ENCODE results near the gene FOXB1.

FOXB1 gene

DNA sequence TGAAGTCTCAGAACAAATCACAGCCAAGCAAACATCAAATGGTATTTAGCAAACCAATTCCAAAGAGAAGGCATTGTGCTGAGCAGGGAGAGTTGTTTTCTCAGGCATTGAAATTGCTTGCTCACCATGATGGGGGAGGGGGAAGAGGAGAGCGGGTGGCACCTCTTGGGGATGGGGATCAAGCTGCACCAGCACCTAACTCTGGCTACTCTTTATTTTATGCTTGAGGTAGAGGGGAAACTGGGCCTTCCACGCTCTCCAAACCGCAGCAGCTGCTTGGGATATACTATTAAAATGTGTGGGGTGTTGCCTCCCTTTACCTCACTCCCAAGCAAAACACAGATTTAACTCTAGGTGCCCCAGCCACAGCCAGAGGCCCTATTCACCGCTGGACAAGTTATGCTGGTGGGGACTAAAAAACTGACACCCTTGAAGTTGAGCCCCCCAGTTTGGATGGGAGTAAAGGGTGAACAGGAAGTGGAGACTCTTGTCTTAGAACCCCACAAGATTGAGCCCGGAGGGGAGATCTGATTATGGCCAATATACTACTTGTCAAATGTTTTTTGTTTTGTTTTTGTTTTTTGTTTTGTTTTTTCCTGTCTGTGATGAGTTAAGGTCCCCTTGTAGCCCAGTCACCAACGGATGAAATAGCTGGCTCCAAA lies 5.0 kb upstream of the FOXB1 start:
- DNase-seq (ENCODE audit: low read depth), result no peak

DNA sequence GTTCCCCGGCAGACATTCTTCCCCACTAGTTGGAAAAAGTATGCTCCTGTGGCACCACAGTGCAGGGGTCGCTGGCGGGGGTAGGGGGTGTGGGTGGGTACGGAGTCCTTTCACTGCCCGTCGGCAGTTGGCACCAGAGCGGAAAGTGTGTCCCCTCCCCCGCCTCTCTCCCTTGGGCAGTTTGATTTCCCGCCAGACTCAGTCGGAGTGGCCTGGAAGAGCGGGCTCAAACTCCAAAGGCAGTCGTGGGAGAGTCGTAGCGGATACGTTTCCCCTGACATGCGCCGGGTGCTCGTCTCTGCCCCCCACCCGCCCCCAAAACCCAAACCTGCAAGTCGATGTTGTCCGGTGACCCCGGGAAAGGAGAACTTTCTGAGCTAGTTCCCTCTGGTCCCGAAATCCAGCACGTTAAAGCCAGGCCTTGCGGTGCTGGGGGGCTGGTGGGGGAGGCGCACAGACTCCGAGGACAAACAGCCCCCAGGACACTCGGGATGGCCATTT lies 4.4 kb upstream of the FOXB1 start:
- no peak for DNase-seq (ENCODE audit: low read depth)

DNA sequence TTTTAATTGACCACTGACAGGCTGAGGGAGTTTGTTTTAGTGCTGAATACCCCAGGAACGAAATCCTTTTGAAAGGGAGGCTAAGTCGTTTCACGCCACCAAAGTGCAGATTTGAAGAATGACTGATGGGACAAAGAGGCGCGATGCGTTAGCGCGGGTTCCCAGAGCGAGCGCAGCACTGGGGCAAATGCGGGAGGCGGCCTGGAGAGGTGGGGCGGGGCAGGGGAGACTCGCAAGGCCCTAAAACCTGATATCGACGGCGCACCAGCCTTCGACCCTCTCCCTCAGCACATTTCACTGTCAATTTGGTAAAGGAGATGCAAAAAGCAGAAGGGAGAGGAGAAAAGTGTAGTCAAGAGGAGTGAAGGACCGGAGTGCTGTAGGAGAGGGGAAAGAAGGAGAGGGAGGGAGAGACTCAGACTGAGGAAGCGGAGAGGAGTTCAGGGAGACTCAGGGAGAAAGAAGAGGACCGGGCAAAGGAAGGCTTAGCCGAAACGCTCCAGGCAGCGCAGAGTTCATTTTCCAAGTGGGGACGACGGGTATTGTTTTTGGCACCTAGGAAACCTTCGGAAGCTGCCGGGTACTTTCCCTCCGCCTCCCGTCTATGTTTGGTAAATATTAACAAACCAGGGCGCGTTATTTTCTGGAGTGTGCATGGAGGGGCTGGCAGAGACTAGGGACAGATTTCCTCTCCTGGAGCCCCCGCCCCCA lies 3.8 kb upstream of the FOXB1 start:
- no peak for DNase-seq (ENCODE audit: low read depth)

DNA sequence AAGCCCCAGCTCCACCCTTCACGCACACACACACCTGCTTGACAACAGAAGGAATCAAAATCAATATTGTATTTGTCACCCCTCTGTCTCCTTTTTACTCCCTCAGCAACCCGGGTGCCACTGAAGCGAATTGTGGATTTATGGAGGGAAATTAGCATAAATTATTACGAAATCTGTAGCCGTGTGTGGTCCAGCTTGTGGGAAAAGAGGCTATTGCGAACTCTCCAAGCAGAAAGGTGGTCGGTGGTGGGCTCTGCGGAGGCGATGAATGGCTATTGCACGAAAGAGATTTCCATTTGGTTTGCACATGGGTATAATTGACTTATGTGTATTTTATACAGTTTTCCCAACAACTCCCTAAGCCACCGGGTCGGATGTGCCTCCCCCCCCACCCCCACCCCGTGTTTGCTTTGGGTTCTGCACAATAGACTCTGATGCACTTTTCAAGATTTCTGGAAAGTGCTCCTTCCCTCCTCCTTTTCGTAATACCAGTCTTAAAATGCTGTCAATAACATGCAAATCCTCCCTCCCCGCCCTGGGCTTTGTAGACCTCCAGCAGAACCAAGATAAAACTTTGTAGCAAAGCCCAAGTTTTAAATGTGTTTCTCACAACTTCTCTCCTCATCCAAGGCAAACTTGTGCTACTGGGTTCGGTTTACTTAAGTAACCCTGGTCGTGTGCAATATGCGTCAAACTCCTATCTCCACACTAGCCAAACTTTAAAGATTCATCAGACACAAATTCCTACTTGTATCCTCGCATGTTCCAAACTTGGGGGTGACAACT lies 3.1 kb upstream of the FOXB1 start:
- DNase-seq (ENCODE audit: low read depth), result no peak

DNA sequence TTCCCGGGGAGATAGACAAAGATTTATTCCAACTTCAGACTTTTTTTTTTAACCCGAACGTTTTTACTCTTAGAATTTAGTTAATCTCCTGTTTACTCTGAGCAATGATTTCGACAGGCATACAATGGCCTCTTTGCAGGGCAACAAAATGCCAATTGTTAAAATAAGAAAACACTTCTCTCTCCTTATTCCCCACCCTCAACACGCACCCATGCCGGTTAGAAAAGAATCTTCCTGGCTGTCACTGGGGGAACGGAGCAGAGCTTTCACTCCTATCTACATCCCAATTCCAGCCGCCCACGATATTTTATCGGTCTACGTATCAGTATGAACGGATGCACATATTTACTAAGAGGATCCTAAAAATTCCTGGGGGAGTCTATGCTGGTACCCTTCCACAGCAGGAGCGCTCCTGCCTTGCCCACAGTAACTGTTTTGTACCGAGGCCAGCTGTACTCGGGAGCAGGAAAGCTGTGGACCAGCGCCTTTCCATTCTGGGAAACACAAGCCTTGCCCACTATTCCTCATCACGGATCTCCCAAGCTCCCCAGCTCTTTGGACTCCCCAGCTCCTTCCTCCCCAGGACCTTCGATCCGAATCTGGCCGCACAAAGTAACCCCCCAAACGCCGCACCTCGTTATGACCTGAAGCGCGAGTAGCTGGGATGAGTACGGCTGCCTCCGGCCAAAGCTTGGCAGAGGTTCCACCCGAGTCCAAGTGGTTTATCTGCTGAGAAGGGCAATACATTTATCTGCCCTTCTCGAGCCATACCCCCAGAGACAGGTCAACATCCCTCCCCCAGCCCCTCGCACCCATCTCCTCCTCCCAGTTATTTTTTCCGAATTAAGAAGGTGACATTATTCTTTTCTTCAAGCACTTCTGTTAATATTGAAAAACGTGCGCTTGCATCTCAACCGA lies 2.2 kb upstream of the FOXB1 start:
- no peak for DNase-seq (ENCODE audit: low read depth)

DNA sequence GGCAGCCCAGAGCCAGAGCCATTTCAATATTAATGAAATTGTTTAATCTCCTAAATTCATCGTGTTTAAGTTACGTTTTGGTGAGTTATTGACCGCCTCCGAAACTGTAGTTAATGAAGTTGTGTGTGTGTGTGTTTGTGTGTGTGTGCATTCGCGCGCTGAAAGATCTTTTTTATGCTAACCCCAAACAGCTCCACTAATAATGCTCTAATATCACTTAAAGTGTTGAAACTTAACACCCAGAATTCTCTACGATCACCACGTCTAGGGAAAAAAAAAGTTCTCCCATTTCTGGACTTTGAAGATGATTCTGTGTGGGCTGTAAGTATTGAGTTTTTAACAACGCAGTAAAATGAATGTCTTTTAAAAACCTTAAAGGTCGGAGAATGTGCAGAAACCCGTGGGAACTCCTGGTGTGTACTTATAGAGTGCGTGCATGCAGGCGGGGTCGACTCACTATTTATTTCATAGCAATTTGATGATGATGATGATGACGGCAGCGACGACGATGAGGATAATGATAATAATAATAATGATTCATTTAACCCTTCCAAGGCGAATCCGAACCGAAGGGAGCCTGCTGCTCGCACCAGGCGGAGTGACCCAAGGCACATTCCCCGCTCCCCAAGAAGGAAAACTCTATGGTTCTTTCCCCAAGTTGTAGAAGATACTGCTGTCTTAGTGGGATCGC lies 1.4 kb upstream of the FOXB1 start:
- DNase-seq (ENCODE audit: low read depth), result peak; percentile 30

DNA sequence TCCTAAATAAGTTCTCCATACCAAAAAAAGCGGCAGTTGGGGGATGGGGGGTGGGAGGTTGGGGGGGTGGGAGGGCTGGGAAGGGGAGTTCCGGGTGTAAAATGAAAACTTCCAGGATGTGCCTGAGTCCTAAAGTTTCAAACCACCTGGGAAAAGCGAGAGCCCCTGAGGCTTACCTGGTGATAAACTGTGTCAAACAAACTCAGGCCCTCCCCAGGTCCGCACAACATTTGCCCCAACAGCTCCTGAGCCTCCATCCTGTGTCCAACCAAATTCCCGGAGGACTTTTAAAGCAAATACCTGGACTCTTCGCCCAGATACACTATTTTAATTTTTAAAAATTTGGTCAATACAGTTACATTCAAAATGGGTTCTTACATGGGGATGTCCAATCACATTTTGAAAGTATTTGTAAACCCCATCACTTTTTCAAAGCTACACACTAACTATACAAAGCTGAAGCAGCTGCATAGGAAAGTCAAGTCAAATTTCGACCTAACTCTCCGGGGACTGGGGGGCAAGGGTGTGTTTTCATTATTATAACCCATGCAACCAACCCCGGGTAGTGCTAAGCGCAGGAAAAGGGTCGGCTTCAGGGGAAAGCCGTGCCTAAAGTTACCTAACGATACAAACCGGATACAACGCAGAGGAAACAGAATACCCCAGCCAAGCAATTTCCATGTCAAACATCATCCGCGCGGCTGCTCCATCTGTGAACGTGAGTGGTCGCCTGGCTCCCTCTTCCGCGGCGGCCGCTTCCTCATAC lies 685 bp upstream of the FOXB1 start:
- no peak for DNase-seq (ENCODE audit: low read depth)

DNA sequence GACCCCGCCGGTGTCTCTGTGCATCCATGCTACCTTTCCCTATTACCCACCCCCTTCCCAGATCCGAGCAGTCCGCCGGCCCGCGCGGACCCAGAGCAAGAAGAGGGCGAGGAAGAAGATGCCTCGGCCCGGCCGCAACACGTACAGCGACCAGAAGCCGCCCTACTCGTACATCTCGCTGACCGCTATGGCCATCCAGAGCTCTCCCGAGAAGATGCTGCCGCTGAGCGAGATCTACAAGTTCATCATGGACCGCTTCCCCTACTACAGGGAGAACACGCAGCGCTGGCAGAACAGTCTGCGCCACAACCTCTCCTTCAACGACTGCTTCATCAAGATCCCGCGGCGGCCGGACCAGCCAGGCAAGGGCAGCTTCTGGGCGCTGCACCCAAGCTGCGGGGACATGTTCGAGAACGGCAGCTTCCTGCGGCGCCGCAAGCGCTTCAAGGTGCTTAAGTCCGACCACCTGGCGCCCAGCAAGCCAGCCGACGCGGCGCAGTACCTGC lies 788 bp downstream of the FOXB1 start:
- DNase-seq (ENCODE audit: low read depth), result no peak

DNA sequence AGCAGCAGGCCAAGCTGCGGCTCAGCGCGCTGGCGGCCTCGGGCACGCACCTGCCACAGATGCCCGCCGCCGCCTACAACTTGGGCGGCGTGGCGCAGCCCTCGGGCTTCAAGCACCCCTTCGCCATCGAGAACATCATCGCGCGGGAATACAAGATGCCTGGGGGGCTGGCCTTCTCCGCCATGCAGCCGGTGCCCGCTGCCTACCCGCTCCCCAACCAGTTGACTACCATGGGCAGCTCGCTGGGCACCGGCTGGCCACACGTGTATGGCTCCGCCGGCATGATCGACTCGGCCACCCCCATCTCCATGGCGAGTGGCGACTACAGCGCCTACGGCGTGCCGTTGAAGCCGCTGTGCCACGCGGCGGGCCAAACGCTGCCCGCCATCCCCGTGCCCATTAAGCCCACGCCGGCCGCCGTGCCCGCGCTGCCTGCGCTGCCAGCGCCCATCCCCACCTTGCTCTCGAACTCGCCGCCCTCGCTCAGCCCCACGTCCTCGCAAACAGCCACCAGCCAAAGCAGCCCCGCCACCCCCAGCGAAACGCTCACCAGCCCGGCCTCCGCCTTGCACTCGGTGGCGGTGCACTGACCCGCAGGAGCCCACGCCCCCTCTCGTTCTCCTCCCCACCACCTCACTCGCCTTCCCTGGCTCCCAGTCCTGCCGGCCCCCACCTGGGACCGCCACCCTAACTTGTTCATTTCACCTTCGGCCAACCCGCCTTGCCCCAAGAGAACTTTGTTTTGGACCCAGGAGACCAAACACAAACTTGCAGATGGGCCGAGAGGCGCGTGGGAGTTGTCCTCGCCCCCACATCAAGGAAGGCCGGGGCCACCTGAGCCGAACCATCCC lies 1.5 kb downstream of the FOXB1 start:
- no peak for DNase-seq (ENCODE audit: low read depth)

DNA sequence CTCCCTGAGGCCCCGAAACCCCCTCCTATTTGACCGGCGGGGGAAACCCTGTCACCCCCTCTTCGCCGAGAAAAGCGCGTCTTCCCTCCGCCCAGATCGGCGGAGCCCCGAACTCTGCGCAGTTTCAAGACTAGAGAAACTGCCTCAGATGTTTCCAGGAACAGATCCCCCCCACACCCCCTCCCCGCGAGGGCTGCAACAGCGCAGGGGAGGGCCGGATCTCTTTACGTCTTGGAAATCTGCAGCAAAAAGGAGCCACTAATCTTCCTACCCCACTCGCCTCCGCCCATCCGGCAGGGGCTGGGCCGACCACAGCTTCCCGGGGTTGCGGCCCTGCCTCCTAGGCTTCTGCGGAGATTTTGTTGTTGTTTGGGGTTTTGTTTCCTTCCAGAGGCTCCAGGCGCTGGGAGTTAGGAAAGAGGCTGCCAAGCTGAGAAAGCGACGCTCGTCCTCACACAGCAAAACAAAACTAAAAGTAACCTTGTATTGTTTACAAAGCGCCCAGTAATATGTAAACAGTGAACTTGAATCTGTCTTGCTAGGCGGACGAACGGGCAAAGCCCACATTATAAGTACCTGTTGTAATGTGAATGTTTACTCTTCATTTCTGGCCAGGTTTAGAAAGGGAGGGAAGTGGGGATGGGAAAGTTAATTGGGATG lies 2.2 kb downstream of the FOXB1 start:
- DNase-seq (ENCODE audit: low read depth), result peak; percentile 52

DNA sequence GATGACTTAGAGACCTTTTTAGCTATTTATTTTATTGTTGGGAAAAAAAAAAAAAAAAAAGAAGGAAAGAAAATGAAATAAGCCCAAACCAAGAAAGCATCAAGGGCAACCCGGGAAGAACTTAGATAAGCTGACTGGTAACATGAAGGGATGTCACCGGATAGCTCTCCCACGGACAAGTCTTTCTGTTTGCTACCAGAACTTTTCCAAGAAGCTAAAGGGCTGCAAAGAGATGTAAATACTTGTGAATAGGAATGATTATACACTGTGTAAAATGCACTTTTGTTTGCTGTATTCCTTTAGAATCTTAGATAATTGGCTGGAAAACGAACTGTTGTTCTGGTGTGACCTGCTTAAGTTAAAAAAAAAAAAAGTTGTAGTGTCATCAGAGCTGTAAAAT lies 2.8 kb downstream of the FOXB1 start:
- no peak for DNase-seq (ENCODE audit: low read depth)

DNA sequence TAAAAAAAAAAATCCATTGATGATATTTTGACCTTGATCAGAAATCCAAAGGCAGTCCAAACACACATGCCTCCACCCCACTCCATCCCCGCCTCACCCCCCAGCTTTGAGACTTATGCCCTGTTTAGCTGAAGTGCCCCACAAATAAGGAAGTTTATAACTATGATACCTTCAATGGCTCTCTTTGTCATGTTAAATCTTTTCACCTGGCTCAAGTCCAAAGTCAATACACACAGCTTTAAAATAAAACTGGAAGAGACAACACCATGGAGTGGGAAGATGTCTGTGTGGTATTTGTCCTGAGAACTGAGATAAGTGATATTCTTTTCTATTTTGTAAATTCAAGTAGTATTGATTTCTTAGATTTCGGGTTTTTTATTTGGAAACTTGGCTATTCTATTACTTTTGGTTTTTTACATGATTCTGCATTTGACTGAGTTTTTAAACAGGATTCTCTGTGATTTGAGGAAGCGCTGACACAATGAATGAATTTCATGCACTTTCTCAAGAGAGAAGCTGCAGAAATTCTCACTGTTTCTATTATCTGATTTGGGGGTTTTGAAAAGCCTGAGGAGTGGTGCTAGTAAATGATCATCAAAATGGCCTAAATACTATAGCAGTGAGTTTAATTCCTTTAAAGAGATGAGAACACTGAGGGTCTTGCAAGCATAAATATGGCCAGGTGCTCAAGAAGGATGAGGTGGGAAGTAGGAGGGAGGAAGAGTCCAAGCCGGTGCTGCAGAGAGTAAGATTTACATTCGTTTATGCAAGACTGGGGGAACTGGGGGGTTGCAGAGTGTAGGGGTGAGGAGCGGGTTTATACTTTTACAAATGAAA lies 5.2 kb downstream of the FOXB1 start:
- no peak for DNase-seq (ENCODE audit: low read depth)

DNA sequence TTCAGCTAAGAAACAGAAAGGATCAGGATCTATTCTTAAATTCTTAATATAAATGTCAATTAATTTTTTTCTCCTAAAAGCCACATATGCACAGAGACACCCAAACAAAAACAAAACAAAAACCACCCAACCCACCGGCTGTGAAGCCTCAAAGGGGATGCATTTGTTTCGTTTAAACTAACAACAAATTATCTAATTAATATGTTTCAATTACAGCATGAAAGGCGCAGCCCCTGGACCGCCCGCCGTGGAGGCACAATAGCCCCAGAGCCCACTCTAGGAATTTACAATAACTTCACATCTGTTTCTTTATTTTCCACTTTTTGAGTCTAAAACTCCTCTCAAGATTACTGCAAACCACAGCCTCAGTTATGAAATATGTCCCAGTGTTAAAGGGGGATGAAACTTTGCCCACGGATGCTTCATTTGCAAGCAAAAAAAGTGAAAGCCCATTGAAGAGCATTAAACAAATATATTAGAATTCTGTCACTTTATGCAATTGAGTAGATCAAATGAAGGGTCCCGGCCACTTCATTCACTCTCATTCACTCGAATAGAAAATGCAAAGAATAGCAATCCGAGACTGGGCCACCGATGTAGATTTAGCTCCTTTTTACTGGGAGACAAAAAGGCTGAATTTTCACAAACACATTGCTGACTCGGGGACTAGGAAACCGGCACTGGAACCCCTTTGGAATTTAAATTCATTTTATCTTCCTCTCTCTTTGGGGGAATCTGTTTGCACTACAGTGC lies 6.0 kb downstream of the FOXB1 start:
- DNase-seq (ENCODE audit: low read depth), result no peak

DNA sequence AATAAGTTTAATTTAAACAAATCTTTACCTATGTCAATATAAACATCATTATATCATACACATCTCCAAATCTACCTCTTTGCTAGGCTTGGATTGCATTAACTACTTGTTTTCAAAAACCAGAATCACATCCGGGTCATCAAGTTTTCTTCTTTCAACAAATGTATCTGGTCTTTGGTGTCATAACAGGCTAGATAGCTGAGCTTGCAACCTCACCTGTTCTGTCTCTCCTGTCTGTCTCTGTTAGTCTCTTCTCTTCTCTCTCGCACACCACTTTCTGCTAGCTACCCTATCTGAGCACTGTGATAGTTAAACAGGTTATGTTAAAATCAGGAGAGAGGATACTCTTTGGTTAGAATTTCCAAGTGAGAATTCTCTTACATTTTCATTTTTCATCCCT lies 6.7 kb downstream of the FOXB1 start:
- no peak for DNase-seq (ENCODE audit: low read depth)

DNA sequence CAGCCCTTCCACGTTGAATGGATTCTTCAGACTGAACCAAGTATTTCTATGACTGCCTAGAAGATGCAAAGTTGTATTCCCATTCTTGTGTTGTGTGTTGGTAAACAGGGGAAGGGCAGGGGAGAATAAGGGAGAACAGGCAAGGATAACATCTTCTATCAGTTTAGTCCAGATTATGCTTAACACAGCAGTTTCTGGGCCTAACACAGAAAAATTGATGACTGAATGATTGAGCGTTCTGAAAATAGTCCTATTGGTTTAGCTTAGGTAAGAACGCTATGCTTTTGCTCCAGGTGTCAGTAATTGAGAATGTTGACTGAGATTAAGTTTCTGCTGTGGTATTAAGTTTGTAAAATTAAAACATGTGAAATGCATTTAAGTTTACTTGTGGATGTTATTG lies 8.6 kb downstream of the FOXB1 start:
- no peak for DNase-seq (ENCODE audit: low read depth)

DNA sequence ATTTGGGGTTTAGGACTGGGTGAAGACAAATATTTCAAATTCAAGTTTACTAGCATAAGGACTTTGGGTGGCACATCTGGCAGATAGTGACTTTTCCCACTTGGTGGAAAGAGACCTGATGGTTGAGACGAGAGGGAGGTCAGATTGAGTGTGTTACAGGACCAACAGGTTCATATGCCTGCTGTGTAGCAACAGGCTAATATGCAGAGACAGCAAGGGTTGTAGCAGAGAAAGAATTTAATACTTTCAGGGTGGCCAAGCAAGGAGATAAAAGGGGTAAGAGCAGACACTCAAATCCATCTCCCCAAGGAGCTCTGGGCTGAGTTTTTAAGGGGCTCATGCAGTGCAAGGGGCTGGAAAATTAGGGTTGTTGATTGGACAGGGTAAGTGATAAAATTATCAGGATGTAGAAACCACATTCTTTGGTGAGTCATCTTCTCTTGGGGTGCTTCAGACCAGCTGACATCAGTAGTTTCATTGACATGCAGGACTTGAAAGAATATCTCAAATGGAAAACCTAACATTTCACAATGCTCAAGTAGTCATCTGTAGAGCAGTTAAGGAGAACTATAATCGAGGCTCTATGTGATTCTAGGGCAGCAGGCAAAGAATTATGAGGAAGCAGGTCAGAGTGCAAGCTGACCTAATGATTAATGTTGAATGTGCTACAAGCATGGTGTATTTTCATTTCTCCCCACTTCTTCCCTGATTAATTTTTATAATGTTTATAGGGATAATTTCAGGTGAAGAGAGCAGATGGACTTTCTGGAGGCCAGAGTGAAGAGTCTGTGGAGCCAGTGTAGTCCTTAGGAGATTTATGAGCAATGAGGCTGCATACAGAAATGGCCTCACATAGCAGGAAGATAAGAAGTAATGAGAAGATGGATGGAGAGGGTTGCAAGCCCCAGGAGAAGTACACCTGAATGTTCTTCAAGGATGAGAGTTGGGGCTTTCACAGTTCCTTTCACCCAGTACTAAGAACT lies 13.7 kb downstream of the FOXB1 start:
- peak; percentile 44 for DNase-seq (ENCODE audit: low read depth)
